Transverse colon (tissue), 4 donors: ENCODE measurements around the gene SDK1. TPM values are rescaled to one million over a fixed set of nuclear protein-coding genes. Genes with fewer than 3 reads are reported as not detected.
A peak's percentile ranks its signal among the peaks of the same experiment; 100 is the strongest.

Source experiments
- DNase-seq: peaks from one replicate; pipeline ENCODE4 v3.0.0-alpha.2; 2019
- H3K27ac ChIP-seq, 4 donors: fragments of 200-600 bp; sonication (generic); 2 replicates each; pipeline ENCODE4 v1.5.1; 2016 to 2018; ENCODE audit warnings: inconsistent platforms in 4 of 4
- H3K27me3 ChIP-seq: fragments of 200-600 bp; sonication (generic); 2 replicates; pipeline ENCODE4 v1.5.1; 2017; ENCODE audit warnings: inconsistent platforms
- H3K36me3 ChIP-seq, 4 donors: fragments of 200-600 bp; sonication (generic); 2 replicates each; pipeline ENCODE4 v1.5.1; 2017 to 2019; ENCODE audit warnings: inconsistent platforms in 4 of 4
- H3K4me1 ChIP-seq, 4 donors: fragments of 200-600 bp; sonication (generic); 2 replicates each; pipeline ENCODE4 v1.5.1; 2017 to 2020; ENCODE audit warnings: inconsistent platforms in 4 of 4
- H3K4me3 ChIP-seq, 4 donors: fragments of 200-600 bp; sonication (generic); 1 replicate in 1 of 4; 2 replicates in 3 of 4; pipeline versions ENCODE4 v1.5.1 to v1.6.1; 2017 to 2019; ENCODE audit warnings: inconsistent platforms in 4 of 4
- H3K9me3 ChIP-seq, 2 donors: fragments of 200-600 bp; sonication (generic); 2 replicates each; pipeline ENCODE4 v1.5.1; 2017 to 2019; ENCODE audit warnings: inconsistent platforms in 2 of 2
- EP300 ChIP-seq: sonication (generic); formaldehyde crosslinking; IDR thresholded peaks from one replicate; pipeline ENCODE4 v1.6.1; 2017; ENCODE audit warnings: antibody characterized with exemption, low read depth
- POLR2A ChIP-seq: fragments of 450-650 bp; IDR thresholded peaks from one replicate; pipeline ENCODE4 v1.6.1; 2016; ENCODE audit warnings: antibody characterized with exemption, mild to moderate bottlenecking, moderate library complexity
- POLR2AphosphoS5 ChIP-seq, 3 donors: sonication (generic); formaldehyde crosslinking; IDR thresholded peaks; one replicate each; pipeline ENCODE4 v1.6.1; 2016; ENCODE audit warnings: antibody characterized with exemption in 3 of 3
- WGBS, 2 donors: methylation state at CpG; one replicate each; pipeline ENCODE4 v1.1.5; 2018; ENCODE audit warnings: low coverage in 1 of 2; 5-methylcytosine and 5-hydroxymethylcytosine counted together
- in situ Hi-C, 4 donors: fragments of 200-750 bp; cut with MboI; loops; one replicate each; pipeline versions ENCODE4 v1.15.0 to v1.15.1; 2017; ENCODE audit warnings: low sequenced_read_pairs in 3 of 4, low pct_ligation_motif_present in 1 of 4, low pct_unique_long_range_greater_than_20kb in 1 of 4
- intact Hi-C: fragments of 100-400 bp; cut with DNase I; formaldehyde crosslinking; loops from one replicate; pipeline ENCODE4 v1.15.1; 2023; ENCODE audit warnings: low total_unique reads
- total RNA-seq, 4 donors: library from RNA; depleted of rRNA; stranded (reverse); fragments of >200 nt; gene quantifications; one replicate each; pipeline ENCODE4 v1.1.0, GENCODE V29; 2016
- TF ChIP-seq, protein P1 (sequence below), 5 experiments: fragments of 200-600 bp in 3 of 5; fragments of 450-650 bp in 2 of 5; sonication (generic) in 3 of 5; IDR thresholded peaks; 1 replicate in 2 of 5; 2 replicates in 3 of 5; pipeline ENCODE4 v1.5.1; 2016 to 2017; ENCODE audit warnings: antibody characterized with exemption in 5 of 5, inconsistent platforms in 3 of 5, mild to moderate bottlenecking in 2 of 5, moderate library complexity in 1 of 5

Gene SDK1
- total RNA-seq, 4 donors from 2014 or later: 4.0 to 8.6 (median 5.4) TPM

- Histone ChIP-seq H3K9me3 (no peaks in the 10 kb centered on the region), H3K36me3 (no peaks in the 10 kb centered on the region), H3K4me3 (no peak overlapping the region), H3K27me3 (no peaks in the 10 kb centered on the region), H3K4me1 (no peaks in the 10 kb centered on the region), H3K27ac (no peak overlapping the region)
- no peak for DNase-seq
- WGBS, 2 donors: 17 to 40% methylated on average over 1 of the region's 1 CpG
- in situ Hi-C loops: no loop called here
- TF ChIP-seq POLR2A (no peak), POLR2AphosphoS5 (IDR thresholded peaks at IDR 0.05) (no peak), EP300 (no peak)
- TF ChIP-seq, protein P1, sequence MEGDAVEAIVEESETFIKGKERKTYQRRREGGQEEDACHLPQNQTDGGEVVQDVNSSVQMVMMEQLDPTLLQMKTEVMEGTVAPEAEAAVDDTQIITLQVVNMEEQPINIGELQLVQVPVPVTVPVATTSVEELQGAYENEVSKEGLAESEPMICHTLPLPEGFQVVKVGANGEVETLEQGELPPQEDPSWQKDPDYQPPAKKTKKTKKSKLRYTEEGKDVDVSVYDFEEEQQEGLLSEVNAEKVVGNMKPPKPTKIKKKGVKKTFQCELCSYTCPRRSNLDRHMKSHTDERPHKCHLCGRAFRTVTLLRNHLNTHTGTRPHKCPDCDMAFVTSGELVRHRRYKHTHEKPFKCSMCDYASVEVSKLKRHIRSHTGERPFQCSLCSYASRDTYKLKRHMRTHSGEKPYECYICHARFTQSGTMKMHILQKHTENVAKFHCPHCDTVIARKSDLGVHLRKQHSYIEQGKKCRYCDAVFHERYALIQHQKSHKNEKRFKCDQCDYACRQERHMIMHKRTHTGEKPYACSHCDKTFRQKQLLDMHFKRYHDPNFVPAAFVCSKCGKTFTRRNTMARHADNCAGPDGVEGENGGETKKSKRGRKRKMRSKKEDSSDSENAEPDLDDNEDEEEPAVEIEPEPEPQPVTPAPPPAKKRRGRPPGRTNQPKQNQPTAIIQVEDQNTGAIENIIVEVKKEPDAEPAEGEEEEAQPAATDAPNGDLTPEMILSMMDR (IDR thresholded peaks at IDR 0.05): no peak
- intact Hi-C loops: no loop called here
Observed at GRCh38 chr7:4024133-4024532, 723.1 kb downstream of the SDK1 start.

DNA sequence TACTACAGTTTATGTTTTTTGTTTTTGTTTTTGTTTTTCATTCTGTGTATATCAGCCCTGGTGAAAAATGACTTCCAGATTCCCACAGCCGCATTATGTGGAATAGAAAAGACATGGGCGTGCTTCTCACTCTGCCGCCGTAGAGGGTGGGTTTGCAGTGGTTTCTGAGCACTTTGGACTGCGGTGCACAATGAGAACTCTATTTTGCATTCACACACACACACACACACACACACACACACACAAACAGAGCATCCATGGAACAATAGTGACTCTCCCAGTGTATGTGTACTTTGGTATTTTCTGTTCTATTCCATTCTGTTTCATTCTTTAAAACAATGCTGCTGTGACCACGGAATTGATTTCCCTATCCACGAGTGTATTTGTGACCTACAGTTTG, 723.8 kb downstream of the SDK1 start:
- intact Hi-C loops: no loop called here
- Histone ChIP-seq H3K4me3 (no peak overlapping the region), H3K27me3 (no peaks in the 10 kb centered on the region), H3K27ac (no peak overlapping the region), H3K9me3 (no peaks in the 10 kb centered on the region), H3K36me3 (no peaks in the 10 kb centered on the region), H3K4me1 (no peaks in the 10 kb centered on the region)
- WGBS, 2 donors: 87 to 89% methylated on average over 7 of the region's 7 CpGs
- DNase-seq: no peak
- in situ Hi-C loops: no loop called here
- TF ChIP-seq, protein P1 (IDR thresholded peaks at IDR 0.05): no peak
- no peak for TF ChIP-seq EP300
- TF ChIP-seq POLR2A: no peak
- TF ChIP-seq POLR2AphosphoS5 (IDR thresholded peaks at IDR 0.05): no peak

GRCh38 chr7:4025210-4025609, 724.2 kb downstream of the SDK1 start:
- 93 to 100% methylated on average over 2 to 12 of the region's 12 CpGs for whole genome bisulfite sequencing, 2 donors
- no peak for DNase-seq
- TF ChIP-seq POLR2A: no peak
- TF ChIP-seq, protein P1 (IDR thresholded peaks at IDR 0.05): no peak
- TF ChIP-seq EP300: no peak
- TF ChIP-seq POLR2AphosphoS5 (IDR thresholded peaks at IDR 0.05): no peak
- Histone ChIP-seq H3K4me1 (no peaks in the 10 kb centered on the region), H3K27me3 (no peaks in the 10 kb centered on the region), H3K9me3 (no peaks in the 10 kb centered on the region), H3K27ac (no peak overlapping the region), H3K36me3 (no peaks in the 10 kb centered on the region), H3K4me3 (no peak overlapping the region)
- intact Hi-C loops: no loop called here
- in situ Hi-C loops: no loop called here

DNA sequence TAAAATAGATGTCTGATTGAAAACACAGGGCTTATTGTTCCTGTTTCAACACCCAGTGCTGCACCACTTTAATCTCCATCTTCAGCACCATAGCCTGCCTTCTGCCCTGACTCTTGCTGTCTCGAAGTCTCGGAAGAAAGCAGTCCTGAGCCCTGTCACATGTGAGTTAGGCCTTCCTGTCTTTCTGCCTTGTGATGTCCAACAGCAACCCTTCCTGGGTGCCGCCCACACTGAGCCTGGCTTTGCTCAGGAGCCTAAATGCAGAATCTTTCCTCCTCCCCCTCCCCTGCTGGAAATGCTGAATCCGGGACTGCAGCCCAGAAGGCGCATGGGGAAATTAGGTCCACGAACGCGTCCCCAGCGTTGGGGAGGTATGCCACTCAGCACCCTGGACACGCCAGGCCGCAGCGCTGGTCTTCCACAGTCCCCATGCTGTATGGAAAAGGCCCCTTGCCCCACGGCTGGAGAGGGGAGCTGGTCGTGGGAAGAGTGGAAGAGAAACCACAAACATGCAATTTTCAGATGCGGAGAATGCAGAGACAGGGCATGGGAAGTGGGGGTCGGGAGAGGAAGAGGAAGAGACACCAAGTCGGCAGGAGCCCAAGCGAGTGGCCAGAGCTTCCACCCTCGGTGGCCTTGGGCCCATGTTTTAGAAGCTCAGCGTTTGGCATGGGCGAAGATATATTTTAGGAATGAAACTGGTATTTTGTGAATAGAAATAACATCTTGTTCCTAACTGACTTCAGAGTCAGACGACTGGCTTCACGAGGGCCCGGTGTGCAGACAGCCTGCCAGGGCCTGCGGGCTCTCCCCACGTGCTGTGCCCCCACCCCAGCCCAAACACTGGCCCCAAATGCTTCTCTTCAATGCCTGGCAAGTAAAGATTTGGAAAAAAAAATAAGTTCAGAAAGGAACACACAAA, 724.9 kb downstream of the SDK1 start:
- TF ChIP-seq POLR2A (no peak), POLR2AphosphoS5 (IDR thresholded peaks at IDR 0.05) (peak in 2 of 3 donors; percentile 19 to 71)
- H3K4me3 ChIP-seq: no peak overlapping the region
- H3K27ac ChIP-seq: no peak overlapping the region
- no peaks in the 10 kb centered on the region for H3K36me3 ChIP-seq
- no peaks in the 10 kb centered on the region for H3K27me3 ChIP-seq
- no peak for DNase-seq
- 74 to 79% methylated on average over 10 to 26 of the region's 26 CpGs for WGBS, 2 donors
- in situ Hi-C loops: no loop called here
- no peaks in the 10 kb centered on the region for H3K4me1 ChIP-seq
- H3K9me3 ChIP-seq: no peaks in the 10 kb centered on the region
- intact Hi-C loops: no loop called here
